Prostate gland (tissue), 2 donors: ENCODE data around the gene GDF2. TPM values are rescaled to one million over a fixed set of nuclear protein-coding genes. Genes with fewer than 3 reads are reported as not detected.

Source experiments
- DNase-seq: peaks from one replicate; pipeline ENCODE4 v3.0.0-alpha.2; 2019; ENCODE audit warnings: low spot score
- H3K27ac ChIP-seq, 2 donors: fragments of 200-600 bp; sonication (generic); 2 replicates each; pipeline ENCODE4 v1.5.1; 2017 to 2019
- H3K27me3 ChIP-seq: fragments of 200-600 bp; sonication (generic); replicated peaks from 2 replicates; pipeline ENCODE4 v1.5.1; 2019; ENCODE audit not compliant: insufficient read depth
- H3K36me3 ChIP-seq, 2 donors: fragments of 200-600 bp; sonication (generic); 1 replicate in 1 of 2; 2 replicates in 1 of 2; pipeline versions ENCODE4 v1.5.1 to v1.8.1; 2017 to 2019
- H3K4me1 ChIP-seq: fragments of 200-600 bp; sonication (generic); replicated peaks from 2 replicates; pipeline ENCODE4 v1.5.1; 2019
- H3K4me3 ChIP-seq, 2 donors: fragments of 200-600 bp; sonication (generic); 2 replicates each; pipeline ENCODE4 v1.5.1; 2017 to 2019
- H3K9me3 ChIP-seq: fragments of 200-600 bp; sonication (generic); 2 replicates; pipeline ENCODE4 v1.5.1; 2017
- POLR2A ChIP-seq: fragments of 450-650 bp; IDR thresholded peaks from one replicate; pipeline ENCODE4 v1.6.1; 2016; ENCODE audit warnings: antibody characterized with exemption, mild to moderate bottlenecking
- POLR2AphosphoS5 ChIP-seq: sonication (generic); formaldehyde crosslinking; IDR thresholded peaks from one replicate; pipeline ENCODE4 v1.6.1; 2017; ENCODE audit warnings: antibody characterized with exemption
- WGBS: methylation state at CpG from one replicate; pipeline ENCODE4 v1.1.5; 2018; 5-methylcytosine and 5-hydroxymethylcytosine counted together
- intact Hi-C: fragments of 100-400 bp; cut with DNase I; formaldehyde crosslinking; loops from one replicate; pipeline ENCODE4 v1.14.2; 2022
- total RNA-seq, 2 donors: library from RNA; depleted of rRNA; stranded (reverse); fragments of >200 nt; gene quantifications; one replicate each; pipeline ENCODE4 v1.1.0, GENCODE V29; 2016
- TF ChIP-seq, protein P1 (sequence below), 4 experiments: fragments of 200-600 bp in 2 of 4; fragments of 450-650 bp in 2 of 4; sonication (generic) in 2 of 4; IDR thresholded peaks; 1 replicate in 3 of 4; 2 replicates in 1 of 4; pipeline ENCODE4 v1.5.1; 2016 to 2019; ENCODE audit warnings: antibody characterized with exemption in 4 of 4, mild to moderate bottlenecking in 2 of 4, moderate library complexity in 2 of 4

The GDF2 gene
- total RNA-seq, result not detected

DNA sequence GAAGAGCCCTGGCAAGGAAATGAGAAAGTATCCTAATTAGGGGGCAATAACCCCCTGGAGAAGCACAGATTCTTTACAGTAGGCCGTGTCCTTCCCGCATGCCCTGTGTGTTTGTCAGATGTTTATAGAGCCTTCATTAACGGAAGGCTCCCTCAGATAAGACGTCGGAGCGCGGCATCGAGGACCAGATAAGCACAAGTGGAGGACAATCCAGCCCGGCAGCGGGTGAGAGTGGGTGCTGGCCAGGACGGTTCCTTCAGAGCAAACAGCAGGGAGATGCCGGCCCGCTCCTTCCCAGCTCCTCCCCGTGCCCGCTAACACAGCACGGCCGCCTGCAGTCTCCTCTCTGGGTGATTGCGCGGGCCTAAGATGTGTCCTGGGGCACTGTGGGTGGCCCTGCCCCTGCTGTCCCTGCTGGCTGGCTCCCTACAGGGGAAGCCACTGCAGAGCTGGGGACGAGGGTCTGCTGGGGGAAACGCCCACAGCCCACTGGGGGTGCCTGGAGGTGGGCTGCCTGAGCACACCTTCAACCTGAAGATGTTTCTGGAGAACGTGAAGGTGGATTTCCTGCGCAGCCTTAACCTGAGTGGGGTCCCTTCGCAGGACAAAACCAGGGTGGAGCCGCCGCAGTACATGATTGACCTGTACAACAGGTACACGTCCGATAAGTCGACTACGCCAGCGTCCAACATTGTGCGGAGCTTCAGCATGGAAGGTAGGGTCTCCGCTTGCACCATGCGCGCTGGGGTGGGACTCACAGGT is at the start of gene GDF2:
Gene GDF2 (plus strand): TSS at position 155 of the 762 bp plus-strand sequence. CDS start 215 bp downstream, at position 370.
- no peak within 1 kb of the TSS for H3K4me3 ChIP-seq
- H3K27ac ChIP-seq, result no peak within 1 kb of the TSS
- no peaks in the 10 kb centered on the region for H3K9me3 ChIP-seq
- no peaks in the 10 kb centered on the region for H3K36me3 ChIP-seq
- DNase-seq, result no peak
- peaks cover 1% of the 10 kb centered on the region for H3K27me3 ChIP-seq
- intact Hi-C loops, result no loop called here
- H3K4me1 ChIP-seq, result no peaks in the 10 kb centered on the region
- 83% methylated on average over 35 of the region's 35 CpGs for WGBS
- TF ChIP-seq, protein P1, sequence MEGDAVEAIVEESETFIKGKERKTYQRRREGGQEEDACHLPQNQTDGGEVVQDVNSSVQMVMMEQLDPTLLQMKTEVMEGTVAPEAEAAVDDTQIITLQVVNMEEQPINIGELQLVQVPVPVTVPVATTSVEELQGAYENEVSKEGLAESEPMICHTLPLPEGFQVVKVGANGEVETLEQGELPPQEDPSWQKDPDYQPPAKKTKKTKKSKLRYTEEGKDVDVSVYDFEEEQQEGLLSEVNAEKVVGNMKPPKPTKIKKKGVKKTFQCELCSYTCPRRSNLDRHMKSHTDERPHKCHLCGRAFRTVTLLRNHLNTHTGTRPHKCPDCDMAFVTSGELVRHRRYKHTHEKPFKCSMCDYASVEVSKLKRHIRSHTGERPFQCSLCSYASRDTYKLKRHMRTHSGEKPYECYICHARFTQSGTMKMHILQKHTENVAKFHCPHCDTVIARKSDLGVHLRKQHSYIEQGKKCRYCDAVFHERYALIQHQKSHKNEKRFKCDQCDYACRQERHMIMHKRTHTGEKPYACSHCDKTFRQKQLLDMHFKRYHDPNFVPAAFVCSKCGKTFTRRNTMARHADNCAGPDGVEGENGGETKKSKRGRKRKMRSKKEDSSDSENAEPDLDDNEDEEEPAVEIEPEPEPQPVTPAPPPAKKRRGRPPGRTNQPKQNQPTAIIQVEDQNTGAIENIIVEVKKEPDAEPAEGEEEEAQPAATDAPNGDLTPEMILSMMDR (IDR thresholded peaks at IDR 0.05), result no peak
- TF ChIP-seq POLR2AphosphoS5, result no peak
- no peak for TF ChIP-seq POLR2A

- TF ChIP-seq, protein P1 (IDR thresholded peaks at IDR 0.05), result no peak
- TF ChIP-seq POLR2AphosphoS5 (no peak), POLR2A (no peak)
- Histone ChIP-seq H3K4me1 (peaks cover 4% of the 10 kb centered on the region), H3K36me3 (no peaks in the 10 kb centered on the region), H3K27me3 (no peaks in the 10 kb centered on the region), H3K4me3 (no peak overlapping the region), H3K9me3 (no peaks in the 10 kb centered on the region), H3K27ac (no peak overlapping the region)
- intact Hi-C loops, result no loop called here
- no peak for DNase-seq
- 94% methylated on average over 2 of the region's 2 CpGs for WGBS
Measured at GRCh38 chr10:47276071-47276470, 46.2 kb upstream of the GDF2 start.

DNA sequence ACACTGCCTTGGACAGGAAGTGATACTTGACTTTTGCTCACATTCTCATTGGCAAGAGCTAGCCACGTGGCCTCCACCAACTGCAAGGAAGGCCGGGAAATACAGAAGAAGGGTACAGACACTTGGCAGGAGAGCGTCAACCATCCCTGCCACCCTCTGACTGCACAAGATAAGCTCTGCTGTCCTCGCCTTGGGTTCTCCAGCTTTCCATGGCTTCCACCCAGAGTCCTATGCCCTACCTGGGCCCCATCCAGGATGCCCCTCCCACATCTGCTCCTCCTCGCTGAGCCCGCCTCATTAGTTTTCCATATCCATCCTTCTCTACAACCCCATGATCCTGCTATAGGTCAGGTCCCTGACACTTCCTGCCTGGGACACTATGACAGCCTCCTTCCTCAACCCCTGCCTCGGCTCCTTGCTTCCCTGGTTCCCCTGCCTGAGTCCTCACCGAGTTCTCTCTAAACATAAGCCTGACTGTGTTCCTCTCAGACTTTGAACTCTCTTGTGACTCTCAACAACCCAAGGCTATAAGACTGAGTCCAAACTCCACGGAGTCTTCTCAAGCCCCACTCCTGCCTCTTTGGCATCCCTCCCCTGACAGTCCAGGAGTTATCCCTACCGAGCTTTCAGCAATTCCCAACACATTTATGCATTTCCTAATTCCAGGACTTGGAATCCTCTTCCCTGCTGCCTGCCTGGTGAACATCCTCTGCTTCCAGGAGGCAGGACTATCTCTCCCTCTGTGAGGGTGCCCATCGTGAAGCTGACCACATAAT is 45.5 kb upstream of the GDF2 start:
- Histone ChIP-seq H3K9me3 (no peaks in the 10 kb centered on the region), H3K4me3 (no peak overlapping the region), H3K36me3 (no peaks in the 10 kb centered on the region), H3K4me1 (peaks cover 4% of the 10 kb centered on the region), H3K27me3 (no peaks in the 10 kb centered on the region), H3K27ac (no peak overlapping the region)
- DNase-seq, result no peak
- intact Hi-C loops, result no loop called here
- 95% methylated on average over 11 of the region's 11 CpGs for WGBS
- TF ChIP-seq POLR2A, result no peak
- TF ChIP-seq, protein P1 (IDR thresholded peaks at IDR 0.05), result no peak
- no peak for TF ChIP-seq POLR2AphosphoS5

DNA sequence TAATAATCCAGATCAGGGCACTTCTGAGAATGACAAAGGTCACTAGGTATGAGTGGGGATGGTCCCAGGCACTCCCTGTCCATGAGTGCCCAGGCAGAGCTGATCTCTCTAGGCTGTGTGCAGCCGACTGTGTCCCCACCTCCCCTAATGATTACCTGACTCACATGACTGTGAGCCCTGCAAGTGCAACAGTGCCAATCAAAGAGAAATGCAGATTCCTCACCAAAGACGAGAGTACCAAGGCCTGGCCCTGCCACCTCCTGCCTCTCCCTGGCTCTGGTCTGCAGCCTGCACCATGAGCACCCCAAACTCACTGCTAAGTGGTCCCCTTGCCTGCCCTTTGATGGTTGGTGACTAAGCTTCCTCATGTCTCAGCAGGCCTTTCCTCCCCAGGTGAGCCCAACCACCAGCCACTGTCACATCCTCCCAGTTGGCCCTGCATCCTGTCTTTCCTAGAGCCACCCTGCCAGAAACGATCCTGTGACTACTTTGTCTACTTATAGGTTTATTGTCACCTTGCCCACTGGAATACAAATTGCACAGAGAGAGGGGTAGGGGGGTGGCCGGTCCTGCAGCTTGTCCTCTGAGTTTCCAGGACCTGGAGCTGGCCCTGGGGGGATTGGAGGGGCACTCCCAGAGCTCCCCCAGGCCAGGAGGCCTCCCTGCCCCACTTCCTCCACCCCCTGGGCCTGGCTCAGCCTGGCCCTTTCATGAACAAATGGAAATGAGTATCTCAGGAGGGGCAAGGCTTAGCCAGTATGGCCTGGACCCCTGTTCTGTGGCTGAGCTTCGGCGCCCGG is 44.7 kb upstream of the GDF2 start:
- intact Hi-C loops, result no loop called here
- H3K4me1 ChIP-seq, result peaks cover 4% of the 10 kb centered on the region
- no peaks in the 10 kb centered on the region for H3K9me3 ChIP-seq
- no peak overlapping the region for H3K4me3 ChIP-seq
- no peaks in the 10 kb centered on the region for H3K36me3 ChIP-seq
- no peak overlapping the region for H3K27ac ChIP-seq
- no peaks in the 10 kb centered on the region for H3K27me3 ChIP-seq
- DNase-seq, result peak; percentile 37
- 40% methylated on average over 6 of the region's 7 CpGs for WGBS
- no peak for TF ChIP-seq POLR2A
- no peak for TF ChIP-seq POLR2AphosphoS5
- TF ChIP-seq, protein P1 (IDR thresholded peaks at IDR 0.05), result no peak
